Panc1 (cell line): ENCODE data around the gene SETD1A. TPM values are rescaled to one million over a fixed set of nuclear protein-coding genes. Genes with fewer than 3 reads are reported as not detected.

Source experiments
- ATAC-seq: fragments of 200-7000 bp; cut with Tn5 transposase; 2 replicates; pipeline ENCODE4 v1.9.1; 2020; ENCODE audit warnings: mild to moderate bottlenecking, moderate library complexity
- BruUV-seq: library from RNA; stranded (reverse); fragments of 400-500 nt; replicated peaks from 2 replicates; lab custom pipeline; 2021; lab: Mats Ljungman, UMichigan
- CTCF ChIA-PET: fragments of 300-600 bp; sonication (Branson Sonifier 250); formaldehyde crosslinking; loops from one replicate; lab custom pipeline; 2022; ENCODE audit warnings: antibody characterized with exemption; lab: Charles Lee
- POLR2A ChIA-PET: fragments of 300-600 bp; sonication (Branson Sonifier 250); formaldehyde crosslinking; loops from one replicate; lab custom pipeline; 2022; ENCODE audit warnings: antibody characterized with exemption; lab: Charles Lee
- DNase-seq: peaks from one replicate; pipeline ENCODE4 v3.0.0-alpha.2; 2010; ENCODE audit warnings: low read depth, low spot score
- H3K27ac ChIP-seq: 2 replicates; pipeline ENCODE4 v1.5.1; 2011; ENCODE audit warnings: mild to moderate bottlenecking, low read length, inconsistent platforms
- H3K27me3 ChIP-seq: fragments of 200-500 bp; sonication (Bioruptor generic); 2 replicates; pipeline ENCODE4 v1.6.0; 2014; ENCODE audit warnings: low read length, inconsistent platforms; ENCODE audit not compliant: control insufficient read depth, insufficient read depth
- H3K36me3 ChIP-seq: fragments of 200-500 bp; sonication (Bioruptor generic); 2 replicates; pipeline ENCODE4 v1.5.1; 2014; ENCODE audit warnings: inconsistent platforms, mild to moderate bottlenecking, low read length, moderate library complexity; ENCODE audit not compliant: control insufficient read depth, insufficient read depth
- H3K4me1 ChIP-seq: 2 replicates; pipeline ENCODE4 v1.5.1; 2011; ENCODE audit warnings: inconsistent platforms, mild to moderate bottlenecking, low read length, moderate library complexity; ENCODE audit not compliant: control insufficient read depth, insufficient read depth
- H3K4me3 ChIP-seq, 2 experiments: 2 replicates each; pipeline ENCODE4 v1.5.1; 2011 to 2012; ENCODE audit warnings: low read depth in 2 of 2, low read length in 2 of 2, mild to moderate bottlenecking in 2 of 2, inconsistent platforms in 1 of 2, moderate library complexity in 1 of 2
- H3K9me3 ChIP-seq: fragments of 200-500 bp; sonication (Bioruptor generic); 2 replicates; pipeline ENCODE4 v1.5.1; 2014; ENCODE audit warnings: low read depth, mild to moderate bottlenecking, inconsistent platforms, low read length, moderate library complexity; ENCODE audit not compliant: control insufficient read depth, insufficient read depth
- CTCF ChIP-seq: fragments of 450-650 bp; IDR thresholded peaks from 2 replicates; pipeline ENCODE4 v1.5.1; 2017; ENCODE audit warnings: mild to moderate bottlenecking
- POLR2AphosphoS5 ChIP-seq: IDR thresholded peaks from 2 replicates; pipeline ENCODE4 v1.6.1; 2012; ENCODE audit warnings: mild to moderate bottlenecking, low read depth, low read length, moderate library complexity
- REST ChIP-seq, 2 experiments: IDR thresholded peaks; 2 replicates each; pipeline ENCODE4 v1.6.1; 2011 to 2012; ENCODE audit warnings: low read depth in 2 of 2, control low read depth in 1 of 2, low read length in 1 of 2, mild to moderate bottlenecking in 1 of 2, moderate library complexity in 1 of 2; ENCODE audit not compliant: insufficient read depth in 1 of 2
- SIN3A ChIP-seq: IDR thresholded peaks from 2 replicates; pipeline ENCODE4 v1.6.1; 2012; ENCODE audit warnings: low read depth, mild to moderate bottlenecking, low read length, moderate library complexity, borderline replicate concordance; ENCODE audit not compliant: insufficient read depth
- TCF7L2 ChIP-seq: IDR thresholded peaks from 2 replicates; pipeline ENCODE4 v1.6.1; 2011; ENCODE audit warnings: mild to moderate bottlenecking, low read depth, low read length, inconsistent platforms
- in situ Hi-C: cut with HindIII; loops from 2 replicates; pipeline ENCODE4 v1.10.0; 2016; ENCODE audit warnings: low sequenced_read_pairs, low pct_unique_long_range_greater_than_20kb
- intact Hi-C: fragments of 100-400 bp; cut with micrococcal nuclease; formaldehyde crosslinking; loops from one replicate; pipeline ENCODE4 v1.10.0; 2022; ENCODE audit not compliant: unreplicated experiment
- total RNA-seq: library from RNA; stranded (reverse); gene quantifications from one replicate; pipeline ENCODE4 v1.2.1, GENCODE V29; 2021; ENCODE audit not compliant: unreplicated experiment

The SETD1A gene
- total RNA-seq, 1 experiment from 2014 or later = 38.7 TPM

- in situ Hi-C loops (no loop called here), intact Hi-C loops (no loop called here)
- Histone ChIP-seq H3K4me3 (no peak overlapping the region), H3K27ac (no peak overlapping the region), H3K4me1 (peaks cover 27% of the 10 kb centered on the region), H3K27me3 (no peaks in the 10 kb centered on the region), H3K9me3 (no peaks in the 10 kb centered on the region), H3K36me3 (no peaks in the 10 kb centered on the region)
- ChIA-PET POLR2A (no interaction called here), CTCF (no interaction called here)
- no peak for TF ChIP-seq SIN3A
- no peak for TF ChIP-seq CTCF
- TF ChIP-seq POLR2AphosphoS5 = no peak
- no peak for TF ChIP-seq TCF7L2
- no peak for TF ChIP-seq REST (IDR thresholded peaks at IDR 0.05; ENCODE audit: insufficient read depth in 1 of 2, low read depth in 2 of 2, low read length in 1 of 2)
- DNase-seq = no peak
- BruUV-seq = no TSS peak
- no peak for ATAC-seq
Measured at GRCh38 chr16:31001507-31002249, 44.1 kb downstream of the SETD1A start.

GRCh38 chr16:31002250-31002700 is 44.7 kb downstream of the SETD1A start:
- no peak for ATAC-seq
- CTCF ChIA-PET = interaction anchor here (0.6 kb wide), 1 partner anchor 450 kb away, joined by 7 read pairs; no protein-coding TSS in a partner anchor

More at GRCh38 chr16:31002250-31002700, 44.7 kb downstream of the SETD1A start:
- POLR2A ChIA-PET = interaction anchor here (0.6 kb wide), 1 partner anchor 32 kb away, joined by 3 read pairs; no protein-coding TSS in a partner anchor
- no peaks in the 10 kb centered on the region for H3K36me3 ChIP-seq
- in situ Hi-C loops (no loop called here), intact Hi-C loops (no loop called here)
- no peak overlapping the region for H3K4me3 ChIP-seq
- DNase-seq = no peak
- peaks cover 27% of the 10 kb centered on the region for H3K4me1 ChIP-seq
- H3K27ac ChIP-seq = no peak overlapping the region
- BruUV-seq = no TSS peak
- no peaks in the 10 kb centered on the region for H3K27me3 ChIP-seq
- H3K9me3 ChIP-seq = no peaks in the 10 kb centered on the region
- no peak for TF ChIP-seq TCF7L2
- no peak for TF ChIP-seq REST (IDR thresholded peaks at IDR 0.05; ENCODE audit: insufficient read depth in 1 of 2, low read depth in 2 of 2, low read length in 1 of 2)
- TF ChIP-seq POLR2AphosphoS5 = no peak
- no peak for TF ChIP-seq CTCF
- no peak for TF ChIP-seq SIN3A
